Erythroblast (primary cell): ENCODE results near the gene ANO10.
"Not testable (repeated sequence)": the region's sequence is repeated elsewhere in the genome, so short reads cannot be mapped to it uniquely, and the experiment has no call there.

Experiments
- DNase-seq, 2 experiments: peaks; one replicate each; lab custom pipeline; 2025; lab: John Stamatoyannopoulos, UW
- GATA1 ChIP-seq: IDR thresholded peaks from 2 replicates; pipeline ENCODE4 v1.6.1; 2011; ENCODE audit warnings: low read depth, mild to moderate bottlenecking, control low read depth, low read length, moderate library complexity
- POLR2A ChIP-seq: IDR thresholded peaks from 2 replicates; pipeline ENCODE4 v1.6.1; 2011; ENCODE audit warnings: mild to moderate bottlenecking, low read length

Gene ANO10

DNA sequence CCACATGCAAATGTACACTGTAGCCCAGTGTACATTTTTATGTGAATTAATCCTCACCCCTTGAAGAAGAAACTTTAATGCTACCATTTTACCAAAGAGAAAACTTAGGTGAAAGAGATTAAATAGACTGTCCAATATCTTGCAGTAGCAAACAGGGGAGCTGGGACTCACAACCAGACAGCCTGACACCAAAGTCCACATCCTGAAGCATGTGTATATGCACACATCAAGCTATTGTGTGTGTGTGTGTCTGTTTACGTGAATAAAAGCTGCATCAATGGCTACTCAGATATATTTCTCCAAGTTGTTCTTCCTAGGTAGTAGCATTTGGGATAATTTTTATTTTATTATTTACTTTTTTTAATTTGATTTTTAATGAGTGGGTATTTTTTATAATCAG is 6.7 kb downstream of the ANO10 start:
- no peak for DNase-seq
- TF ChIP-seq GATA1 = no peak
- no peak for TF ChIP-seq POLR2A

DNA sequence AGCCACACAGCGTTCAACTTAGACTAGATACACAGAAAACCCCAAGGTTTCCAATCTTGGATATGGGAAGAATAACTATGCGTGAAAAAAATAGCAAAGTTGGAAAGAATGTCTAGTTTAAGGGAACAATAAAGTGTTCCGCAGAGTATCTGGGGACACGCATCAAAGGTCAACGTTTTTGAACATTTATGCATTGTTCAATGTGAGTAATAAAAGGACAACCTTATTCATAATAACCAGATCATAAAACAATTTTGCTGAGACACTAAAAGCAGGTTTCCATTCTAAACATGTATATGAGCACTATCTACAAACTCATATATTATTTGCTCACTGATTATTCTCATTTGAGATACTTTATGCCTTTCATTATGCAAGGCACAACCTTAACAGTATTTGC is 7.8 kb downstream of the ANO10 start:
- no peak for DNase-seq

DNA sequence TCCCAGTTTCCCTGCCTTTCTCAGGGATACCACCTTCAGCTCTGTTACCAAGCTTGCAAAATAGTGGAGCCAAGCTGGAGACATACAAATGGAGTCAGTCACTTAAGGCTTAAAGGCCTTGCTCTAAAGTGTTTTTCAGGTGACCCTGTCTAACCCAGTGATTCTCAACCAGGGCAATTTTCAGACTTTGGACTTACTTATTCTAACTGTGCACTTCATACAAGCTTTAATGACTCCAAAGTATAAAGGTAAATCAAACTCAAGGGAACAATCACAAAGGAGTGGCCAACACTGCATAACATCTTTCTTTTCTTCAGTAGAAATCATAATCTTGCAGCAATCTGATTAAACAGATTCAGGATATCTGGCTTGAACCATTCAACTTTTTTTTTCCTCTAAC is 9.4 kb downstream of the ANO10 start:
- TF ChIP-seq POLR2A = no peak
- TF ChIP-seq GATA1 = no peak
- no peak for DNase-seq

More for the DNA sequence above, 7.8 kb downstream of the ANO10 start:
- TF ChIP-seq GATA1 (no peak), POLR2A (no peak)

DNA sequence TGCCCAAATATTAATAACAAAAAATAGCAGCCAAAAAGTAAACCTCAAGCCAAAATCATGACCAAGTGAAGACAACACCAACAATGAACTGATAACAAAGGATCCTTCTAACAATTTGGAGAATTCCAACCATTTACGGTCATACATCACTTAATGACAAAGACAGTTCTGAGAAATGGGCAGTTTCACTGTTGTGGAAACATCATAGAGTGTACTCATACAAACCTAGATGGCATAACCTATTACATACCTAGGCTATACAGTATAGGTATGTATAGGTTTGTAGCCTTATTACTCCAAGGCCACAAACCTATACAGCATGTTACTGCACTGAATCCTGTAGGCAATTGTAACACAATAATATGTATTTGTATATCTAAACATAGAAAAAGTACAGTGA is 12.4 kb downstream of the ANO10 start:
- TF ChIP-seq GATA1 = no peak
- TF ChIP-seq POLR2A = no peak
- DNase-seq = no peak

DNA sequence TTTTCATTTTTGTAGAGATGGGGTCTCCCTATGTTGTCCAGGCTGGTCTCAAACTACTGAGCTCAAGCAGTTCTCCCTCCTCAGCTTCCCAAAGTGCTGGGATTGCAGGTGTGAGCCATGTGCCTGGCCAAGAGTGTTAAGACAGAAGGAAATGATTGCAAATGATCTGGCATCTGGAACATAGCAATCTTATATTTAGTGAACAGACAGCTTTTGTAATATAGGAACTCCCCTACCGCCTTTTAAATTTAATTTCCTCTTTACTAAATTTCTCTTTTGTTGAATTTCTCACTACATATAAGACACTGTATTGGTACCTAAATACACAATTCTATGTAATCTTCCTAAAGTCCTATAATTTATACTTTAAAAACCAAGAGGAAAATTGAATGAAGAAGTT is 13.1 kb downstream of the ANO10 start:
- TF ChIP-seq POLR2A (no peak), GATA1 (no peak)
- DNase-seq = no peak

DNA sequence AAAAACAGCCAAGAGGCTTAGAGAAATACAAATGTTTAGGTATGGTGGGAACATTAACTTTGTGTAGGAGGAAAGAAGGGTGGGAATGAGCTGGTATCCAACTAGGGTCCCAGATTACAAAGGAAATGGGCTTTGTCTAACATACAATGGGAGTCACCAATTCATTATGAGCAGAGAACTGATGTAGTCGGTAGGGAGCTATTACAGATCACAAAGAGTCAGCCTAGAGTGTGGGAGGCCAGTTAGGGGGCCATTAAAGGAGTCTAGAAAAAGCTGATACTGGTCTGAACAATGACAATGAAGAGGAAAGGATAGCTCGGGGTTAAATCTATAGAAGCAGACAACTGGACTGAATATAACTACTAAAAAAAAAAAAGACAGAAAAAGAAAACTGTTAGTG is 15.5 kb downstream of the ANO10 start:
- TF ChIP-seq GATA1 = no peak
- no peak for TF ChIP-seq POLR2A
- no peak for DNase-seq

DNA sequence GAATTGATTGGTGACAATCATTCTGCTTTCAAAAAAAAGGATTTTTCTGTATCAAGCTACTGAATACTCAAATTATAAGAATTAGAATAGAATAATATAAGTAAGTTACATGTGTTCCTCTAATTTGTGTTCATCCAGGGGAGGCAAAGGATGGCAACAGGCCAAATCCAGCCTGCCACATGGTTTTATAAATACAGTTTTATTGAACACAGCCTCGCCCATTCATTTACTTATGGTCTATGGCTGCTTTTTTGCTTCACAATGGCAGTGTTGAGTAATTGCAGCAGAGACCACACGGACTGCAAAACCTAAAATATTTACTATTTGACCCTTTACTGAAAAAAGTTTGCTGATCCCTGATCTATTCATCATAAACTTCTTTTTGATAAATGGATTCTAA is 21.9 kb downstream of the ANO10 start:
- DNase-seq = not testable (repeated sequence)

DNA sequence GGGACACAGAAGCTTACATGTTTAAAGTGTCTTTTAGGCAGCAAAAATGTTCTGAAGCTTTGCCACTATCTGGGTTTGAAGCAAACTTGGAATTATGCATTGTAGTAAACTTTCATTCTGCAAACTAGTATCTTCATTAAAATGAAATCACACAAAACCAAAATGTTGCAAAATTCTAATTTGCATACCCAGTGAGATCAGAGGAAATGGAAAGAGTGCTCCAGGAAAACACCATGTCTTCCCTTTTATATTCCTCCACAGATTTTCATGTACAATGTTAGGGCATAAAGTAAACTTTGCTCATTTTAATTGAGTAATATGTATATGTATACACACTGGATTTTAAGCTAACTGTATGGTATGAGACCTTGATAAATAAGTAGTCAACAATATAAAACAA is 23.9 kb downstream of the ANO10 start:
- DNase-seq = no peak
- TF ChIP-seq GATA1 = no peak
- TF ChIP-seq POLR2A = no peak

DNA sequence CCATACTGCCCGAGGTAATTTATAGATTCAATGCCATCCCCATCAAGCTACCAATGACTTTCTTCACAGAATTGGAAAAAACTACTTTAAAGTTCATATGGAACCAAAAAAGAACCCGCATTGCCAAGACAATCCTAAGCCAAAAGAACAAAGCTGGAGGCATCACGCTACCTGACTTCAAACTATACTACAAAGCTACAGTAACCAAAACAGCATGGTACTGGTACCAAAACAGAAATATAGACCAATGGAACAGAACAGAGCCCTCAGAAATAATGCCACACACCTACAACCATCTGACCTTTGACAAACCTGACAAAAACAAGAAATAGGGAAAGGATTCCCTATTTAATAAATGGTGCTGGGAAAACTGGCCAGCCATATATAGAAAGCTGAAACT is 25.6 kb downstream of the ANO10 start:
- DNase-seq = not testable (repeated sequence)

DNA sequence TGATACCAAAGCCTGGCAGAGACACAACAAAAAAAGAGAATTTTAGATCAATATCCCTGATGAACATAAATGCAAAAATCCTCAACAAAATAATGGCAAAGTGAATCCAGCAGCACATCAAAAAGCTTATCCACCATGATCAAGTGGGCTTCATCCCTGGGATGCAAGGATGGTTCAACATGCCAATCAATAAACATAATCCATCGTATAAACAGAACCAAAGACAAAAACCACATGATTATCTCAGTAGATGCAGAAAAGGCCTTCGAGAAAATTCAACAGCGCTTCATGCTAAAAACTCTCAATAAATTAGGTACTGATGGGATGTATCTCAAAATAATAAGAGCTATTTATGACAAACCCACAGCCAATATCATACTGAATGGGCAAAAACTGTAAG is 26.5 kb downstream of the ANO10 start:
- not testable (repeated sequence) for DNase-seq

DNA sequence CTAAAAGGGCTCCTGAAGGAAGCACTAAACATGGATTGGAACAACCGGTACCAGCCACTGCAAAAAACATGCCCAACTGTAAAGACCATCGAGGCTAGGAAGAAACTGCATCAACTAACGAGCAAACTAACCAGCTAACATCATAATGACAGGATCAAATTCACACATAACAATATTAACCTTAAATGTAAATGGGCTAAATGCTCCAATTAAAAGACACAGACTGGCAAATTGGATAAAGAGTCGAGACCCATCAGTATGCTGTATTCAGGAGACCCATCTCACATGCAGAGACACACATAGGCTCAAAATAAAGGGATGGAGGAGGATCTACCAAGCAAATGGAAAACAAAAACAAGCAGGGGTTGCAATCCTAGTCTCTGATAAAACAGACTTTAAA is 28.2 kb downstream of the ANO10 start:
- DNase-seq = not testable (repeated sequence)

DNA sequence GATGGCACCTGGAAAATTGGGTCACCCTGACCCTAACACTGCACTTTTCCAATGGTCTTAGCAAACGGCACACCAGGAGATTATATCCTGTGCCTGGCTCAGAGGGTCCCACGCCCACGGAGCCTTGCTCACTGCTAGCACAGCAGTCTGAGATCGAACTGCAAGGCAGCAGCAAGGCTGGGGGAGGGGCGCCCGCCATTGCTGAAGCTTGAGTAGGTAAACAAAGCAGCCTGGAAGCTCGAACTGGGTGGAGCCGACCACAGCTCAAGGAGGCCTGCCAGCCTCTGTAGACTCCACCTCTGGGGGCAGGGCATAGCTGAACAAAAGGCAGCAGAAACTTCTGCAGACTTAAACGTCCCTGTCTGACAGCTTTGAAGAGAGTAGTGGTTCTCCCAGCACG is 29.9 kb downstream of the ANO10 start:
- not testable (repeated sequence) for DNase-seq

DNA sequence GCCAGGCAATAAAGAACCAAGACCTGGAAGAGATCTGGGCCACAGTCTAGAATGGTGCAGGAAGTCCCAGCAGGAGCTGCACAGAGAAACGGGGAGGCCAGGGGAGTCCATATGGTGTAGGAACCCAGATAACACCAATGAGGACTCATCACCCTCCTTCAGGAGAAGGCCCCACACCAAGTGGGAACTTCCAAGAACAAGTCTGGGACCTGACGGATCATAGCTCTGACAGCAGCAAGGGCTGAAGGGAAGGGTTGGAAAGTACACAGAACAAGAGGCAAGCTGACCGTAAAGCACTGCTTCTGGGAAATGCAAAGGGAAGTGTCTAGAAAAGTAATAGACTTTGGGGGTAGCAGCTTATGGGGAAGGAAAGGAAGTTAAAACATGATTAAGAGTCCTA is 34.5 kb downstream of the ANO10 start:
- TF ChIP-seq GATA1 (no peak), POLR2A (no peak)
- no peak for DNase-seq

DNA sequence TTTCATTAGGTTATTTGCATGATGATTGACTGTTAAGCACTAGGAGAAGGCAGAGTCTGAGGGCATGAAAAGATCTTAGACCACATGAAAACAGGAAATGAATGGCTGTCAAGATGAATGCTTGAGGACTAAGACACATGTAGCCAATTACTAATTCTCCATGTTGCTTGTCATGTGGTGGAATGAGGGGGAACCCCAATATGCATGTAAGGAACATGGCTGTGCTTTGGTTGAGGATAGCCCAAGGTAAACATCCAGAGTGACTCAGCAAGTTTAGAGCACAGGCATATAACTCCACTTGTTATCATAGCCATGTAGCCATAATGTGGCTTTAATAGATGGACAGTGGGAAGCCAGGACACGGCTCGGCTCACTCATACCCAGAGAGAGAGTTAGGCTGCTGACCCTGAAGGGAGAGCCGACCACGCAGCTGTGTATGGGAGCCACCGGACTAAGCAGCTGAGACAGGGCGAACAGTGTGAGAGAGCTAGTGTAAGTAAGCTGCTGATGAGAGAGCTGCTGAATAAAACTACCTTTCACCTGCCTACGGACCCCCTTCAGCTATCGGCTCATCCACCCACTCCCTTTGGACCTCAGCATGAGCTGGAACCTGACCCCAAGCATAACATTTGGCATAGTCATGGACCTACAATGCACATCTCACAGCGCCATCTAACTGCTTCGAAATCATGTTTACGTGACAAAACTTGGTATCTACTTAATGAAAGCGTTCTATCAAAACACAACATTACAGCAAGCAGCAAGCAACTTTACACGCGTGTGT is 37.6 kb downstream of the ANO10 start:
- no peak for TF ChIP-seq POLR2A
- DNase-seq = peak; percentile 10 to 36

DNA sequence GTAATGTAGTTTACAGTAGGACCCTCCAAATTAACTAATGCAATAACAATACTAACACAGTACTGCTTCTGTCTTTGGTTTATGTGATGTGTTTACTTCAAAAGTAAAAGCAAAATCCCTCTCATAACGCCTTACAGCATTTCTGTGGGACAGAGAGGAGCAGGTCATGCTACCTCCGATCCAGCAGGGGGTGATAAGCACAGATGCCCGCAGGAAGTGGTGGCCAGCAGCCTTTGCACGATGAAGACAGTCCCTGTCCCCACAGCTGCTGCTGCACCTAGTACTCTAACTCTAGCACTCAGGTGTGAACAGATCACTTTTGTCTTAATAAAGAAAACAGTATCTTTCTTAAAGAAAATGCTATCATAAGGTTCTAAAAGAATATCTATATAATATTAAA is 38.3 kb downstream of the ANO10 start:
- TF ChIP-seq POLR2A (no peak), GATA1 (no peak)
- DNase-seq = peak; percentile 19 to 34

DNA sequence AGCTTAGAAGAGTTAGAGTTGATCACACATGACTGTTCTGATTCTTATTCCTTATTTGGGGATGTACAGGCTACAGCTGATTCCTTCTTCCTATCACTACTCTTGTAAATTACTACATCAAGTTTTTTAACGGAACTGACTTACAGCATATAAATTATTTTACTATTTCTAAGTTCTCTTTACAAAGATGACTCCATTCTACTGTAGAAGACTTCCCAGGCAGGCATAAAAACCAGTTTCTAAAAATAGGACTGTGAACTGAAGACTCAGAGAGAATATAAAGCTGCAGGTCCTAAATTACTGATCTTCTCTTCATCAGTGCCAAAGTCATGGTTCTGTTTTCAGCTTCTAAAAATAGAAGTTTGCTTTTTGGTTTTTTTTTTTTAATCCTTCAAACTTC is 38.9 kb downstream of the ANO10 start:
- TF ChIP-seq POLR2A (no peak), GATA1 (no peak)
- DNase-seq = no peak
